ENCODE results near the gene CUL2. TPM values are rescaled to one million over a fixed set of nuclear protein-coding genes. Genes with fewer than 3 reads are reported as not detected.

CUL2 gene
- polyA plus RNA-seq, 1 donor: 34.6 TPM

- WGBS (ENCODE audit: insufficient coverage, low lambda C conversion rate): no CpG with 5 or more reads among the region's 80 CpGs
Observed at GRCh38 chr10:35126530-35127288, 36.6 kb upstream of the CUL2 start, which contains the start of gene CREM. Gene CREM, plus strand, starts transcription at chr10:35126846. Its CDS starts 10,990 bp downstream, at chr10:35137836.

GRCh38 chr10:35126062-35126529 lies 36.0 kb upstream of the CUL2 start:
- H3K4me3 ChIP-seq (ENCODE audit: low read length): peak overlapping the region; percentile 93
- peaks cover 3% of the 10 kb centered on the region for H3K4me1 ChIP-seq (ENCODE audit: control insufficient read depth, insufficient read depth, low read length)
- peak overlapping the region; percentile 65 for H3K27ac ChIP-seq (ENCODE audit: low read length)
- no peak for DNase-seq
- WGBS (ENCODE audit: insufficient coverage, low lambda C conversion rate): no CpG with 5 or more reads among the region's 13 CpGs
- no peaks in the 10 kb centered on the region for H3K36me3 ChIP-seq (ENCODE audit: control insufficient read depth, insufficient read depth, low read length)
- no peaks in the 10 kb centered on the region for H3K9me3 ChIP-seq (ENCODE audit: control insufficient read depth, low read depth, low read length)
- no peaks in the 10 kb centered on the region for H3K27me3 ChIP-seq (ENCODE audit: control insufficient read depth, insufficient read depth, low read length)

More at GRCh38 chr10:35126530-35127288, 36.6 kb upstream of the CUL2 start, which contains the start of gene CREM:
- Histone ChIP-seq H3K27me3 (ENCODE audit: control insufficient read depth, insufficient read depth, low read length) (no peaks in the 10 kb centered on the region), H3K4me1 (ENCODE audit: control insufficient read depth, insufficient read depth, low read length) (peaks cover 3% of the 10 kb centered on the region), H3K9me3 (ENCODE audit: control insufficient read depth, low read depth, low read length) (no peaks in the 10 kb centered on the region), H3K4me3 (ENCODE audit: low read length) (peak within 1 kb of the TSS; percentile 93), H3K27ac (ENCODE audit: low read length) (peak within 1 kb of the TSS; percentile 99), H3K36me3 (ENCODE audit: control insufficient read depth, insufficient read depth, low read length) (no peaks in the 10 kb centered on the region)
- DNase-seq: peak; percentile 96

GRCh38 chr10:35124540-35124939 lies 34.4 kb upstream of the CUL2 start:
- WGBS (ENCODE audit: insufficient coverage, low lambda C conversion rate): 93% methylated on average over 4 of the region's 6 CpGs
- no peak for DNase-seq
- Histone ChIP-seq H3K4me3 (ENCODE audit: low read length) (no peak overlapping the region), H3K9me3 (ENCODE audit: control insufficient read depth, low read depth, low read length) (no peaks in the 10 kb centered on the region), H3K27ac (ENCODE audit: low read length) (no peak overlapping the region), H3K4me1 (ENCODE audit: control insufficient read depth, insufficient read depth, low read length) (peaks cover 3% of the 10 kb centered on the region), H3K27me3 (ENCODE audit: control insufficient read depth, insufficient read depth, low read length) (no peaks in the 10 kb centered on the region), H3K36me3 (ENCODE audit: control insufficient read depth, insufficient read depth, low read length) (no peaks in the 10 kb centered on the region)

GRCh38 chr10:35119378-35119777 lies 29.2 kb upstream of the CUL2 start:
- Histone ChIP-seq H3K36me3 (ENCODE audit: control insufficient read depth, insufficient read depth, low read length) (no peaks in the 10 kb centered on the region), H3K27me3 (ENCODE audit: control insufficient read depth, insufficient read depth, low read length) (no peaks in the 10 kb centered on the region), H3K9me3 (ENCODE audit: control insufficient read depth, low read depth, low read length) (no peaks in the 10 kb centered on the region), H3K4me1 (ENCODE audit: control insufficient read depth, insufficient read depth, low read length) (no peaks in the 10 kb centered on the region), H3K4me3 (ENCODE audit: low read length) (no peak overlapping the region), H3K27ac (ENCODE audit: low read length) (no peak overlapping the region)
- WGBS (ENCODE audit: insufficient coverage, low lambda C conversion rate): no CpG with 5 or more reads among the region's 1 CpG
- no peak for DNase-seq

GRCh38 chr10:35112571-35112970 lies 22.4 kb upstream of the CUL2 start:
- no peak overlapping the region for H3K27ac ChIP-seq (ENCODE audit: low read length)
- DNase-seq: no peak
- no peaks in the 10 kb centered on the region for H3K27me3 ChIP-seq (ENCODE audit: control insufficient read depth, insufficient read depth, low read length)
- H3K36me3 ChIP-seq (ENCODE audit: control insufficient read depth, insufficient read depth, low read length): no peaks in the 10 kb centered on the region
- no peaks in the 10 kb centered on the region for H3K4me1 ChIP-seq (ENCODE audit: control insufficient read depth, insufficient read depth, low read length)
- H3K4me3 ChIP-seq (ENCODE audit: low read length): no peak overlapping the region
- WGBS (ENCODE audit: insufficient coverage, low lambda C conversion rate): no CpG with 5 or more reads among the region's 4 CpGs
- H3K9me3 ChIP-seq (ENCODE audit: control insufficient read depth, low read depth, low read length): no peaks in the 10 kb centered on the region

- H3K4me3 ChIP-seq (ENCODE audit: low read length): no peak overlapping the region
- 100% methylated on average over 1 of the region's 7 CpGs for WGBS (ENCODE audit: insufficient coverage, low lambda C conversion rate)
- DNase-seq: no peak
Observed at GRCh38 chr10:35103882-35104281, 13.7 kb upstream of the CUL2 start.

GRCh38 chr10:35097510-35097909 lies 7.4 kb upstream of the CUL2 start:
- no CpG with 5 or more reads among the region's 1 CpG for WGBS (ENCODE audit: insufficient coverage, low lambda C conversion rate)
- DNase-seq: no peak
- H3K9me3 ChIP-seq (ENCODE audit: control insufficient read depth, low read depth, low read length): no peaks in the 10 kb centered on the region
- H3K27me3 ChIP-seq (ENCODE audit: control insufficient read depth, insufficient read depth, low read length): peaks cover 7% of the 10 kb centered on the region
- H3K4me3 ChIP-seq (ENCODE audit: low read length): no peak overlapping the region
- H3K27ac ChIP-seq (ENCODE audit: low read length): no peak overlapping the region
- H3K4me1 ChIP-seq (ENCODE audit: control insufficient read depth, insufficient read depth, low read length): no peaks in the 10 kb centered on the region
- no peaks in the 10 kb centered on the region for H3K36me3 ChIP-seq (ENCODE audit: control insufficient read depth, insufficient read depth, low read length)

More at GRCh38 chr10:35103882-35104281, 13.7 kb upstream of the CUL2 start:
- Histone ChIP-seq H3K27ac (ENCODE audit: low read length) (no peak overlapping the region), H3K36me3 (ENCODE audit: control insufficient read depth, insufficient read depth, low read length) (no peaks in the 10 kb centered on the region), H3K27me3 (ENCODE audit: control insufficient read depth, insufficient read depth, low read length) (no peaks in the 10 kb centered on the region), H3K4me1 (ENCODE audit: control insufficient read depth, insufficient read depth, low read length) (no peaks in the 10 kb centered on the region), H3K9me3 (ENCODE audit: control insufficient read depth, low read depth, low read length) (no peaks in the 10 kb centered on the region)

- Histone ChIP-seq H3K4me3 (ENCODE audit: low read length) (no peak overlapping the region), H3K27ac (ENCODE audit: low read length) (no peak overlapping the region), H3K27me3 (ENCODE audit: control insufficient read depth, insufficient read depth, low read length) (peaks cover 7% of the 10 kb centered on the region), H3K9me3 (ENCODE audit: control insufficient read depth, low read depth, low read length) (no peaks in the 10 kb centered on the region), H3K36me3 (ENCODE audit: control insufficient read depth, insufficient read depth, low read length) (no peaks in the 10 kb centered on the region), H3K4me1 (ENCODE audit: control insufficient read depth, insufficient read depth, low read length) (no peaks in the 10 kb centered on the region)
- DNase-seq: no peak
- WGBS (ENCODE audit: insufficient coverage, low lambda C conversion rate): 76% methylated on average over 2 of the region's 2 CpGs
Observed at GRCh38 chr10:35096312-35096711, 6.2 kb upstream of the CUL2 start.

GRCh38 chr10:35092851-35093250 lies 2.7 kb upstream of the CUL2 start:
- H3K4me3 ChIP-seq (ENCODE audit: low read length): no peak overlapping the region
- no peak overlapping the region for H3K27ac ChIP-seq (ENCODE audit: low read length)
- H3K36me3 ChIP-seq (ENCODE audit: control insufficient read depth, insufficient read depth, low read length): peaks cover under 1% of the 10 kb centered on the region
- H3K27me3 ChIP-seq (ENCODE audit: control insufficient read depth, insufficient read depth, low read length): peaks cover 7% of the 10 kb centered on the region
- no peak for DNase-seq
- WGBS (ENCODE audit: insufficient coverage, low lambda C conversion rate): no CpG with 5 or more reads among the region's 1 CpG
- no peaks in the 10 kb centered on the region for H3K9me3 ChIP-seq (ENCODE audit: control insufficient read depth, low read depth, low read length)
- H3K4me1 ChIP-seq (ENCODE audit: control insufficient read depth, insufficient read depth, low read length): peaks cover 3% of the 10 kb centered on the region

GRCh38 chr10:35091994-35092790 lies 2.1 kb upstream of the CUL2 start:
- H3K27me3 ChIP-seq (ENCODE audit: control insufficient read depth, insufficient read depth, low read length): peaks cover 5% of the 10 kb centered on the region
- peaks cover 3% of the 10 kb centered on the region for H3K36me3 ChIP-seq (ENCODE audit: control insufficient read depth, insufficient read depth, low read length)
- no peaks in the 10 kb centered on the region for H3K9me3 ChIP-seq (ENCODE audit: control insufficient read depth, low read depth, low read length)
- no peak overlapping the region for H3K4me3 ChIP-seq (ENCODE audit: low read length)
- peaks cover 3% of the 10 kb centered on the region for H3K4me1 ChIP-seq (ENCODE audit: control insufficient read depth, insufficient read depth, low read length)
- DNase-seq: no peak
- WGBS (ENCODE audit: insufficient coverage, low lambda C conversion rate): no CpG with 5 or more reads among the region's 11 CpGs
- H3K27ac ChIP-seq (ENCODE audit: low read length): no peak overlapping the region

All from large intestine (tissue), 3 donors.